HepG2 (cell line): ENCODE data around the gene PRKAR1B. TPM values are rescaled to one million over a fixed set of nuclear protein-coding genes. Genes with fewer than 3 reads are reported as not detected.

ENCODE experiments used
- ATAC-seq: fragments of 200-7000 bp; cut with Tn5 transposase; 3 replicates; pipeline ENCODE4 v1.9.1; 2020; ENCODE audit warnings: mild to moderate bottlenecking, moderate library complexity
- Bru-seq: library from RNA; stranded (reverse); fragments of 400-500 nt; gene quantifications from one replicate; lab custom pipeline; 2021; lab: Mats Ljungman, UMichigan
- BruChase-seq, 2 experiments: library from RNA; stranded (reverse); fragments of 400-500 nt; gene quantifications; one replicate each; lab custom pipeline; 2021; lab: Mats Ljungman, UMichigan
- BruUV-seq: library from RNA; stranded (reverse); fragments of 400-500 nt; replicated peaks from 2 replicates; lab custom pipeline; 2021; lab: Mats Ljungman, UMichigan
- CTCF ChIA-PET: fragments of 300-600 bp; formaldehyde crosslinking; extraction: SDS; loops from one replicate; lab custom pipeline; 2021; ENCODE audit warnings: low total read pairs, inconsistent platforms, low intra/inter-chr PET ratio; lab: Yijun Ruan, JAX
- POLR2A ChIA-PET: fragments of 350-600 bp; sonication (Branson Sonifier 250); formaldehyde crosslinking; loops from one replicate; lab custom pipeline; 2020; ENCODE audit warnings: antibody characterized with exemption, inconsistent platforms; lab: Yijun Ruan, JAX
- DNase-seq: peaks from one replicate; pipeline ENCODE4 v3.0.0-alpha.2; 2015; ENCODE audit warnings: low spot score
- FAIRE-seq: peaks from 3 replicates; lab custom pipeline; 2011; peaks lifted over from hg19 to GRCh38; lab: Jason Lieb, UNC
- H2AFZ ChIP-seq: one replicate; pipeline ENCODE4 v1.6.1; 2011; ENCODE audit warnings: low read length, inconsistent platforms
- H3K27ac ChIP-seq: fragments of 300-600 bp; 3 replicates; pipeline ENCODE4 v1.8.0; 2011; ENCODE audit warnings: mixed run types, mild to moderate bottlenecking, mixed read lengths, low read length, inconsistent platforms; ENCODE audit not compliant: insufficient read depth; ENCODE audit errors: extremely low read length
- H3K27me3 ChIP-seq, 2 experiments: fragments of 200-600 bp in 1 of 2; 2 replicates in 1 of 2; 3 replicates in 1 of 2; pipeline versions ENCODE4 v1.6.0 to v1.8.0; 2011; ENCODE audit warnings: low read length in 2 of 2, mild to moderate bottlenecking in 2 of 2, moderate library complexity in 2 of 2, inconsistent platforms in 1 of 2; ENCODE audit not compliant: insufficient read depth in 2 of 2, control insufficient read depth in 1 of 2
- H3K36me3 ChIP-seq, 2 experiments: fragments of 200-600 bp in 1 of 2; replicated peaks in 1 of 2; 2 replicates in 1 of 2; 3 replicates in 1 of 2; pipeline versions ENCODE4 v1.5.1 to v1.8.0; 2011; ENCODE audit warnings: low read length in 2 of 2, inconsistent platforms in 1 of 2; ENCODE audit not compliant: insufficient read depth in 2 of 2, control insufficient read depth in 1 of 2
- H3K4me1 ChIP-seq: 2 replicates; pipeline ENCODE4 v1.5.1; 2012; ENCODE audit warnings: low read length, inconsistent platforms; ENCODE audit not compliant: insufficient read depth
- H3K4me2 ChIP-seq: 2 replicates; pipeline ENCODE4 v1.6.0; 2011; ENCODE audit warnings: low read depth, low read length, inconsistent platforms
- H3K4me3 ChIP-seq, 3 experiments: fragments of 200-600 bp in 1 of 3; sonication (generic), shearing (Covaris generic) in 1 of 3; replicated peaks in 1 of 3; 2 replicates each; pipeline ENCODE4 v1.5.1; 2011 to 2016; ENCODE audit warnings: low read length in 3 of 3, inconsistent platforms in 2 of 3, low read depth in 2 of 3, mild to moderate bottlenecking in 2 of 3, control low read depth in 1 of 3, mixed read lengths in 1 of 3; ENCODE audit not compliant: insufficient read depth in 1 of 3
- H3K79me2 ChIP-seq: one replicate; pipeline ENCODE4 v1.6.1; 2011; ENCODE audit warnings: low read length, inconsistent platforms; ENCODE audit not compliant: insufficient read depth
- H3K9ac ChIP-seq: 2 replicates; pipeline ENCODE4 v1.6.0; 2011; ENCODE audit warnings: mild to moderate bottlenecking, low read depth, low read length, inconsistent platforms; ENCODE audit not compliant: insufficient read depth
- H3K9me3 ChIP-seq: 2 replicates; pipeline ENCODE4 v1.5.1; 2012; ENCODE audit warnings: mild to moderate bottlenecking, low read length
- H4K20me1 ChIP-seq: 2 replicates; pipeline ENCODE4 v1.6.0; 2011; ENCODE audit warnings: inconsistent platforms, mild to moderate bottlenecking, low read length, moderate library complexity; ENCODE audit not compliant: insufficient read depth
- CBX5 ChIP-seq: sonication (generic); formaldehyde crosslinking; IDR thresholded peaks from 2 replicates; pipeline ENCODE4 v1.4.0; 2020; ENCODE audit warnings: missing genetic modification reagents, borderline replicate concordance
- KDM2A ChIP-seq: sonication (generic); formaldehyde crosslinking; IDR thresholded peaks from 2 replicates; pipeline ENCODE4 v1.4.0; 2020; ENCODE audit warnings: low read depth, missing genetic modification reagents, borderline replicate concordance
- TRAFD1 ChIP-seq: sonication (generic); formaldehyde crosslinking; IDR thresholded peaks from 2 replicates; pipeline ENCODE4 v1.5.1; 2020; ENCODE audit warnings: missing genetic modification reagents, mild to moderate bottlenecking, borderline replicate concordance
- ZNF343 ChIP-seq: sonication (generic); formaldehyde crosslinking; IDR thresholded peaks from 2 replicates; pipeline ENCODE4 v1.4.0; 2020; ENCODE audit warnings: mild to moderate bottlenecking, missing genetic modification reagents
- WGBS: methylation state at CpG from one replicate; pipeline ENCODE4 v1.1.6; 2017; ENCODE audit warnings: low lambda C conversion rate; 5-methylcytosine and 5-hydroxymethylcytosine counted together
- in situ Hi-C: cut with HindIII; loops from 2 replicates; pipeline ENCODE4 v1.10.0; 2017; ENCODE audit warnings: low pct_unique_long_range_greater_than_20kb; ENCODE audit not compliant: extremely low pct_ligation_motif_present
- intact Hi-C: fragments of 100-400 bp; cut with micrococcal nuclease; formaldehyde crosslinking; loops from one replicate; pipeline ENCODE4 v1.10.0; 2022; ENCODE audit not compliant: unreplicated experiment
- long read RNA-seq, 2 experiments: library from RNA in 1 of 2; library from polyadenylated mRNA in 1 of 2; stranded (forward) in 1 of 2; unstranded in 1 of 2; transcript quantifications; one replicate each; pipeline ENCODE4 v2.0.0, GENCODE V29; 2019 to 2022
- polyA minus RNA-seq, 3 experiments: library from RNA; depleted of rRNA, polyadenylated mRNA; stranded (reverse); fragments of >200 nt; gene quantifications; 2 replicates each; pipeline ENCODE4 v1.2.3, GENCODE V29; 2011; ENCODE audit warnings: low replicate concordance in 1 of 3
- polyA plus RNA-seq, 8 experiments: library from polyadenylated mRNA; depleted of rRNA in 3 of 8; stranded (reverse) in 7 of 8; unstranded in 1 of 8; fragments of >200 nt; fragmentation: Illumina TruSeq in 4 of 8; extraction: Trizol in 4 of 8; gene quantifications; 2 replicates each; pipeline versions ENCODE4 v1.2.1 to v1.2.3, GENCODE V29; 2011 to 2016; ENCODE audit warnings: low read depth in 4 of 8, missing spikeins in 1 of 8, mixed read lengths in 1 of 8; ENCODE audit not compliant: insufficient read depth in 1 of 8
- total RNA-seq, 5 experiments: library from RNA; depleted of rRNA; stranded (reverse); fragments of >200 nt; fragmentation: Illumina TruSeq; extraction: Trizol; gene quantifications; 2 replicates each; pipeline ENCODE4 v1.2.3, GENCODE V29; 2016; ENCODE audit warnings: low read depth in 1 of 5
- TF ChIP-seq, protein P1 (sequence below): sonication (generic); formaldehyde crosslinking; IDR thresholded peaks from 2 replicates; pipeline ENCODE4 v1.5.1; 2020; ENCODE audit warnings: mild to moderate bottlenecking, missing genetic modification reagents, moderate library complexity
- TF ChIP-seq, protein P2 (sequence below): sonication (generic); formaldehyde crosslinking; conservative IDR thresholded peaks from 2 replicates; pipeline ENCODE4 v1.4.0; 2020; ENCODE audit warnings: mild to moderate bottlenecking, missing genetic modification reagents, moderate library complexity

The PRKAR1B gene
- 28.2 and 29.2 TPM in 2 replicates for total RNA-seq (2016; rRNA removed; fragmentation: Illumina TruSeq; extraction: Trizol)
- 36.8 and 38.5 TPM in 2 replicates for total RNA-seq (2016; cell fraction: cytosol; rRNA removed; fragmentation: Illumina TruSeq; extraction: Trizol; ENCODE audit: low read depth)
- total RNA-seq (2016; cell fraction: insoluble cytoplasmic fraction; rRNA removed; fragmentation: Illumina TruSeq; extraction: Trizol) = 22.1 and 28.2 TPM in 2 replicates
- 16.2 and 18.2 TPM in 2 replicates for total RNA-seq (2016; cell fraction: membrane; rRNA removed; fragmentation: Illumina TruSeq; extraction: Trizol)
- 14.2 and 14.5 TPM in 2 replicates for total RNA-seq (2016; cell fraction: nucleus; rRNA removed; fragmentation: Illumina TruSeq; extraction: Trizol)
- 7.9 and 9.0 TPM in 2 replicates for polyA plus RNA-seq (2011; rRNA removed)
- 8.2 and 10.4 TPM in 2 replicates for polyA plus RNA-seq (2011; cell fraction: cytosol; rRNA removed)
- polyA plus RNA-seq (2011; cell fraction: nucleus; rRNA removed) = 11.2 and 11.4 TPM in 2 replicates
- 17.4 and 18.1 TPM in 2 replicates for polyA plus RNA-seq (2012)
- polyA plus RNA-seq (2016; cell fraction: cytosol; fragmentation: Illumina TruSeq; extraction: Trizol; ENCODE audit: low read depth) = 6.9 and 8.4 TPM in 2 replicates
- polyA plus RNA-seq (2016; cell fraction: insoluble cytoplasmic fraction; fragmentation: Illumina TruSeq; extraction: Trizol; ENCODE audit: low read depth) = 26.6 and 31.8 TPM in 2 replicates
- 9.5 and 9.9 TPM in 2 replicates for polyA plus RNA-seq (2016; cell fraction: membrane; fragmentation: Illumina TruSeq; extraction: Trizol; ENCODE audit: low read depth)
- polyA plus RNA-seq (2016; cell fraction: nucleus; fragmentation: Illumina TruSeq; extraction: Trizol; ENCODE audit: insufficient read depth, low read depth) = 32.1 and 33.3 TPM in 2 replicates
- polyA minus RNA-seq (2011; rRNA and poly(A)+ RNA removed; ENCODE audit: low replicate concordance) = 18.3 and 37.7 TPM in 2 replicates
- polyA minus RNA-seq (2011; cell fraction: cytosol; rRNA and poly(A)+ RNA removed) = 9.6 and 10.1 TPM in 2 replicates
- polyA minus RNA-seq (2011; cell fraction: nucleus; rRNA and poly(A)+ RNA removed) = 8.6 and 12.4 TPM in 2 replicates
- percentile 51 among the genes with signal in this experiment for Bru-seq, nascent RNA
- BruChase-seq, experiment 1, labeled RNA remaining after a 6-hour chase = percentile 56 among the genes with signal in this experiment
- BruChase-seq, experiment 2, labeled RNA remaining after a 2-hour chase = percentile 53 among the genes with signal in this experiment
- long read RNA-seq, experiment 1, transcript PRKAR1B-203 (11 exons, 1,917 nt) = minor isoform, 6 of 47 reads
- long read RNA-seq, experiment 1, transcript PRKAR1B-211 (11 exons, 2,533 nt) = major isoform, 12 of 47 reads
- long read RNA-seq, experiment 1, partial matches to known transcripts = 11 of 47 reads
- long read RNA-seq, experiment 1, other reads (novel, unspliced or antisense) = 18 of 47 reads
- long read RNA-seq, experiment 2, transcript PRKAR1B-211 (11 exons, 2,533 nt) = minor isoform, 14 of 113 reads
- long read RNA-seq, experiment 2, transcript PRKAR1B-203 (11 exons, 1,917 nt) = major isoform, 31 of 113 reads
- long read RNA-seq, experiment 2, partial matches to known transcripts = 19 of 113 reads
- long read RNA-seq, experiment 2, other reads (novel, unspliced or antisense) = 49 of 113 reads

DNA sequence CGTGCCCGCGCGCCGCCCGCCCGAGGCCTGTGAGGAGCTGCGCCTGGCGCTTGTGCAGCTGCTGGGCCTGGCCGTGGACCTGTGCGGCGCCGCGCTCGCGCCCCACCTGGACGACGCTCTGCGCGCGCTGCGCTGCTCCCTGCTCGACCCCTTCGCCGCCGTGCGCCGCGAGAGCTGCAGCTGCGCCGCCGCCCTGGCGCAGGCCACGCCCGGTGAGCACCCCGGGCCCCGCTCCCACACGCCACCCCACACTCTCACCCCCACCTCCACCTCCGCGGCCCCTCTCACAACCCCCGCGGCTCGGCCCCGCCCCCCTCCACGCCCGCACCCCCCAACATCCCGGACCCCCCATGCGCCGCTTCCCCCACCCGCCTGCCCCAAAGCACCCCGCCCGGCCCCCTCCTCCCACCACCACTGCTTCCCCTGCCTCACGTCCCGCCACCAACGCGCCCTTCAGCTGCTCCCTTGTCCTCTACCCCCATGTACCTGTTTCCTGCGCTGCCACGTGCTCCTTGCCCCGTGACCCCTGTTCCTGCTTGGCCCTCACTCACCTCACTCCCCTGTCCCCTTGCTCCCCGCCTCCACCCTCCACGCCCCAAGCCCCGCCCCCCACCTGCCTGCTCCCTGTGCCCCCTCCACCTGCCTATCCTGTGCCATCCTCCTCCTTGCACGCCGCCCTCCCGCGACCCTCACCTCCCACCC lies at the start of gene PRKAR1B:
TSS of gene PRKAR1B (minus strand) at position 178 of the 702 bp plus-strand sequence. CDS start 15,776 bp downstream, outside the sequence.
- intact Hi-C loops = no loop called here
- TF ChIP-seq, protein P1, sequence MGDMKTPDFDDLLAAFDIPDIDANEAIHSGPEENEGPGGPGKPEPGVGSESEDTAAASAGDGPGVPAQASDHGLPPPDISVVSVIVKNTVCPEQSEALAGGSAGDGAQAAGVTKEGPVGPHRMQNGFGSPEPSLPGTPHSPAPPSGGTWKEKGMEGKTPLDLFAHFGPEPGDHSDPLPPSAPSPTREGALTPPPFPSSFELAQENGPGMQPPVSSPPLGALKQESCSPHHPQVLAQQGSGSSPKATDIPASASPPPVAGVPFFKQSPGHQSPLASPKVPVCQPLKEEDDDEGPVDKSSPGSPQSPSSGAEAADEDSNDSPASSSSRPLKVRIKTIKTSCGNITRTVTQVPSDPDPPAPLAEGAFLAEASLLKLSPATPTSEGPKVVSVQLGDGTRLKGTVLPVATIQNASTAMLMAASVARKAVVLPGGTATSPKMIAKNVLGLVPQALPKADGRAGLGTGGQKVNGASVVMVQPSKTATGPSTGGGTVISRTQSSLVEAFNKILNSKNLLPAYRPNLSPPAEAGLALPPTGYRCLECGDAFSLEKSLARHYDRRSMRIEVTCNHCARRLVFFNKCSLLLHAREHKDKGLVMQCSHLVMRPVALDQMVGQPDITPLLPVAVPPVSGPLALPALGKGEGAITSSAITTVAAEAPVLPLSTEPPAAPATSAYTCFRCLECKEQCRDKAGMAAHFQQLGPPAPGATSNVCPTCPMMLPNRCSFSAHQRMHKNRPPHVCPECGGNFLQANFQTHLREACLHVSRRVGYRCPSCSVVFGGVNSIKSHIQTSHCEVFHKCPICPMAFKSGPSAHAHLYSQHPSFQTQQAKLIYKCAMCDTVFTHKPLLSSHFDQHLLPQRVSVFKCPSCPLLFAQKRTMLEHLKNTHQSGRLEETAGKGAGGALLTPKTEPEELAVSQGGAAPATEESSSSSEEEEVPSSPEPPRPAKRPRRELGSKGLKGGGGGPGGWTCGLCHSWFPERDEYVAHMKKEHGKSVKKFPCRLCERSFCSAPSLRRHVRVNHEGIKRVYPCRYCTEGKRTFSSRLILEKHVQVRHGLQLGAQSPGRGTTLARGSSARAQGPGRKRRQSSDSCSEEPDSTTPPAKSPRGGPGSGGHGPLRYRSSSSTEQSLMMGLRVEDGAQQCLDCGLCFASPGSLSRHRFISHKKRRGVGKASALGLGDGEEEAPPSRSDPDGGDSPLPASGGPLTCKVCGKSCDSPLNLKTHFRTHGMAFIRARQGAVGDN (CRISPR knock-in tag) = peak; percentile 30; the same call in 1 of the 2 replicates
- TF ChIP-seq TRAFD1 (CRISPR knock-in tag) (no peak), KDM2A (CRISPR knock-in tag) (no peak), CBX5 (CRISPR knock-in tag) (no peak), ZNF343 (CRISPR knock-in tag) (no peak)
- TF ChIP-seq, protein P2, sequence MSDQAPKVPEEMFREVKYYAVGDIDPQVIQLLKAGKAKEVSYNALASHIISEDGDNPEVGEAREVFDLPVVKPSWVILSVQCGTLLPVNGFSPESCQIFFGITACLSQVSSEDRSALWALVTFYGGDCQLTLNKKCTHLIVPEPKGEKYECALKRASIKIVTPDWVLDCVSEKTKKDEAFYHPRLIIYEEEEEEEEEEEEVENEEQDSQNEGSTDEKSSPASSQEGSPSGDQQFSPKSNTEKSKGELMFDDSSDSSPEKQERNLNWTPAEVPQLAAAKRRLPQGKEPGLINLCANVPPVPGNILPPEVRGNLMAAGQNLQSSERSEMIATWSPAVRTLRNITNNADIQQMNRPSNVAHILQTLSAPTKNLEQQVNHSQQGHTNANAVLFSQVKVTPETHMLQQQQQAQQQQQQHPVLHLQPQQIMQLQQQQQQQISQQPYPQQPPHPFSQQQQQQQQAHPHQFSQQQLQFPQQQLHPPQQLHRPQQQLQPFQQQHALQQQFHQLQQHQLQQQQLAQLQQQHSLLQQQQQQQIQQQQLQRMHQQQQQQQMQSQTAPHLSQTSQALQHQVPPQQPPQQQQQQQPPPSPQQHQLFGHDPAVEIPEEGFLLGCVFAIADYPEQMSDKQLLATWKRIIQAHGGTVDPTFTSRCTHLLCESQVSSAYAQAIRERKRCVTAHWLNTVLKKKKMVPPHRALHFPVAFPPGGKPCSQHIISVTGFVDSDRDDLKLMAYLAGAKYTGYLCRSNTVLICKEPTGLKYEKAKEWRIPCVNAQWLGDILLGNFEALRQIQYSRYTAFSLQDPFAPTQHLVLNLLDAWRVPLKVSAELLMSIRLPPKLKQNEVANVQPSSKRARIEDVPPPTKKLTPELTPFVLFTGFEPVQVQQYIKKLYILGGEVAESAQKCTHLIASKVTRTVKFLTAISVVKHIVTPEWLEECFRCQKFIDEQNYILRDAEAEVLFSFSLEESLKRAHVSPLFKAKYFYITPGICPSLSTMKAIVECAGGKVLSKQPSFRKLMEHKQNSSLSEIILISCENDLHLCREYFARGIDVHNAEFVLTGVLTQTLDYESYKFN (CRISPR knock-in tag) = no peak

More for the DNA sequence above, at the start of gene PRKAR1B:
- no peaks in the 10 kb centered on the region for H4K20me1 ChIP-seq
- H3K36me3 ChIP-seq = peaks cover 7 to 33% of the 10 kb centered on the region in 2 experiments
- CTCF ChIA-PET = no interaction called here
- H3K27ac ChIP-seq = peak within 1 kb of the TSS; percentile 68
- no peak within 1 kb of the TSS for H2AFZ ChIP-seq
- H3K4me2 ChIP-seq = peak within 1 kb of the TSS; percentile 98
- peak within 1 kb of the TSS; percentile 90 for H3K9ac ChIP-seq
- ATAC-seq = peak; percentile 51
- FAIRE-seq = no peak
- in situ Hi-C loops = no loop called here
- no peaks in the 10 kb centered on the region for H3K9me3 ChIP-seq
- BruUV-seq = no TSS peak
- WGBS = 8% methylated on average over 30 of the region's 66 CpGs
- peaks cover 60% of the 10 kb centered on the region for H3K4me1 ChIP-seq
- no peak for DNase-seq
- peaks cover 30% of the 10 kb centered on the region for H3K79me2 ChIP-seq
- POLR2A ChIA-PET = interaction anchor here (1.3 kb wide), 1 partner anchor 109 kb away, joined by 3 read pairs; no protein-coding TSS in a partner anchor
- peak within 1 kb of the TSS; percentile 80 to 99 (median 81) for H3K4me3 ChIP-seq
- no peaks in the 10 kb centered on the region; a peak in 1 of 5 replicates for H3K27me3 ChIP-seq
